Thyroid gland (tissue), 4 donors: ENCODE measurements around the gene TLCD5.

Source experiments
- CTCF ChIP-seq, 6 experiments: fragments of 200-600 bp in 3 of 6; fragments of 450-650 bp in 3 of 6; sonication (generic) in 3 of 6; IDR thresholded peaks; one replicate each; pipeline ENCODE4 v1.5.1; 2016 to 2019; ENCODE audit warnings: antibody characterized with exemption in 6 of 6, mild to moderate bottlenecking in 2 of 6, inconsistent platforms in 1 of 6, moderate library complexity in 1 of 6
- POLR2A ChIP-seq, 2 donors: fragments of 450-650 bp; IDR thresholded peaks; one replicate each; pipeline ENCODE4 v1.6.1; 2017; ENCODE audit warnings: antibody characterized with exemption in 2 of 2, mild to moderate bottlenecking in 2 of 2, moderate library complexity in 1 of 2

GRCh38 chr11:120365512-120365911, 40.4 kb downstream of the TLCD5 start:
- TF ChIP-seq CTCF (IDR thresholded peaks at IDR 0.05) (no peak), POLR2A (IDR thresholded peaks at IDR 0.05) (no peak)
